Right atrium auricular region (tissue), 2 donors: ENCODE data around the gene GALNT18. TPM values are rescaled to one million over a fixed set of nuclear protein-coding genes. Genes with fewer than 3 reads are reported as not detected.

Experiments used
- DNase-seq: peaks from one replicate; pipeline ENCODE4 v3.0.0-alpha.2; 2019; ENCODE audit warnings: low spot score
- H3K27ac ChIP-seq, 2 donors: fragments of 200-600 bp; sonication (generic); 1 replicate in 1 of 2; 2 replicates in 1 of 2; pipeline ENCODE4 v1.5.1; 2016 to 2019
- H3K27me3 ChIP-seq, 2 donors: fragments of 200-600 bp; sonication (generic); one replicate each; pipeline versions ENCODE4 v1.5.1 to v1.6.0; 2017 to 2019
- H3K36me3 ChIP-seq: fragments of 200-600 bp; sonication (generic); one replicate; pipeline ENCODE4 v1.5.1; 2016
- H3K4me1 ChIP-seq, 2 donors: fragments of 200-600 bp; sonication (generic); one replicate each; pipeline versions ENCODE4 v1.5.1 to v1.6.0; 2017 to 2019
- H3K4me3 ChIP-seq, 2 donors: fragments of 200-600 bp; sonication (generic); 1 replicate in 1 of 2; 2 replicates in 1 of 2; pipeline ENCODE4 v1.5.1; 2017 to 2019; ENCODE audit warnings: mild to moderate bottlenecking in 1 of 2, moderate library complexity in 1 of 2
- H3K9me3 ChIP-seq, 2 donors: fragments of 200-600 bp; sonication (generic); one replicate each; pipeline ENCODE4 v1.5.1; 2019
- total RNA-seq, 2 donors: library from RNA; depleted of rRNA; stranded (reverse); fragments of >200 nt; gene quantifications; one replicate each; pipeline ENCODE4 v1.1.0, GENCODE V29; 2016
- TF ChIP-seq, protein P1 (sequence below), 2 donors: fragments of 200-600 bp; sonication (generic); IDR thresholded peaks; one replicate each; pipeline ENCODE4 v1.5.1; 2019; ENCODE audit warnings: antibody characterized with exemption in 2 of 2

GALNT18 gene
- total RNA-seq, 2 donors from 2014 or later: 22.2 to 26.8 TPM

DNA sequence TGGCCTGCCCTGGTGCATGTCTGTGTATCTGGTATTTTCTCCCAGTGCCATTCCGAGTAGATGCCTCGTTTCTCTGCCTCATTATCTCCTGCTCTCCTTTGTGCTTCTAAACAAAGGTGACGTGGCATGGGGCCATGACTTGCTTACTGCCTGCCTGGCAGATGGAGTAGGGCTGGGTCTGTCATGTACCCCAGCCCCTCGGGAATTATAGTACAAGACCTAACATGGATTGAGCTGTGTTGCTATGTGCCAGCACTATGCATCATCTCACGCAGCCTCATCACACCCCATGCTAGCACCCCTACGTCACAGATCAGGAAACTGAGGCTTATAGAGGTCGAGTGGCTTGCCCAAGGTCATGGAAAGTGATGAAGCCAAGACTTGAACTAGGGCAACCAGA is 88.1 kb downstream of the GALNT18 start:
- peaks cover 0 to 83% of the 10 kb centered on the region in 2 donors for H3K4me1 ChIP-seq
- H3K4me3 ChIP-seq: no peak overlapping the region
- no peak for DNase-seq
- no peak overlapping the region for H3K27ac ChIP-seq
- H3K27me3 ChIP-seq: no peaks in the 10 kb centered on the region
- no peaks in the 10 kb centered on the region for H3K36me3 ChIP-seq
- no peaks in the 10 kb centered on the region for H3K9me3 ChIP-seq
- TF ChIP-seq, protein P1, sequence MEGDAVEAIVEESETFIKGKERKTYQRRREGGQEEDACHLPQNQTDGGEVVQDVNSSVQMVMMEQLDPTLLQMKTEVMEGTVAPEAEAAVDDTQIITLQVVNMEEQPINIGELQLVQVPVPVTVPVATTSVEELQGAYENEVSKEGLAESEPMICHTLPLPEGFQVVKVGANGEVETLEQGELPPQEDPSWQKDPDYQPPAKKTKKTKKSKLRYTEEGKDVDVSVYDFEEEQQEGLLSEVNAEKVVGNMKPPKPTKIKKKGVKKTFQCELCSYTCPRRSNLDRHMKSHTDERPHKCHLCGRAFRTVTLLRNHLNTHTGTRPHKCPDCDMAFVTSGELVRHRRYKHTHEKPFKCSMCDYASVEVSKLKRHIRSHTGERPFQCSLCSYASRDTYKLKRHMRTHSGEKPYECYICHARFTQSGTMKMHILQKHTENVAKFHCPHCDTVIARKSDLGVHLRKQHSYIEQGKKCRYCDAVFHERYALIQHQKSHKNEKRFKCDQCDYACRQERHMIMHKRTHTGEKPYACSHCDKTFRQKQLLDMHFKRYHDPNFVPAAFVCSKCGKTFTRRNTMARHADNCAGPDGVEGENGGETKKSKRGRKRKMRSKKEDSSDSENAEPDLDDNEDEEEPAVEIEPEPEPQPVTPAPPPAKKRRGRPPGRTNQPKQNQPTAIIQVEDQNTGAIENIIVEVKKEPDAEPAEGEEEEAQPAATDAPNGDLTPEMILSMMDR (IDR thresholded peaks at IDR 0.05): no peak

DNA sequence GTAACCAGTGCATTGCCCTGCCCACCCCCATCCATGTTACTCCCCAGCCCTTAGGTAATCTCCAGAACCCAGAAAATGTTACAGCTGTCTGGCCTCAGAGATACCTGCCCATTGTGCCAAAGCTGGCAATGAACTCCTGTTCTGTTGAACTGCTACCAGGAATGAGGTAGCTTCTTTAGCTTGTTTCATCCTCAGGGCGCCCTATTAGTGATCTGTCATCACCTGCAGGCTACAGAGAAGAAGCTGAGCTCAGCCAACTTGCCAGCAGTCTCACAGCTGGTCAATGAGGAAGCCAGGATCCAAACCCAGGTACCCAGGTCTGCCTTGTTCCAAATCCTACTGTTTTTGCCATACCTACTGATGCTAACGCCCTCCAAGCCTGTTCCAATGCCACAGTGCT is 88.7 kb downstream of the GALNT18 start:
- TF ChIP-seq, protein P1 (IDR thresholded peaks at IDR 0.05): no peak
- DNase-seq: no peak
- Histone ChIP-seq H3K27ac (peak overlapping the region; percentile 43 to 72), H3K9me3 (no peaks in the 10 kb centered on the region), H3K36me3 (no peaks in the 10 kb centered on the region), H3K4me3 (no peak overlapping the region), H3K4me1 (peaks cover 0 to 76% of the 10 kb centered on the region in 2 donors), H3K27me3 (no peaks in the 10 kb centered on the region)

DNA sequence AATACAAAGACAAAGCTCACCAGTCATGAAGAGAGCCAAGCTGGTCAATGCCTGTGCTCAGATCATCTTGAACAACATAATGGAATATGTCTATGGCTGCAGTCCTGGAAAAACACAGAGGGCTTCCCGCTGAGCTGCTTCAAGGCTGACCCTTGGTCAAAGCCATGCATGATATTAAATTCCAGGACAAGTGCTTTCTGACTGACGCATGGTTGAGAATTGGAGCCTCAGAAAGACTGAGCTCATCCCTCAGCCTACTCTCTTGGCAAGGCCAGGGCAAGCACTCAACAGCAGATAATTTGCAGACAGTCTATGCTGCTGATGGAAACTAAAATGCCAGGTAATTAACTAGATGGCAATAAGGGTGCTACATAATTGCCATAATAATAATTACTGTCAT is 89.2 kb downstream of the GALNT18 start:
- Histone ChIP-seq H3K27ac (peak overlapping the region; percentile 43 to 72), H3K4me1 (peaks cover 0 to 71% of the 10 kb centered on the region in 2 donors), H3K27me3 (no peaks in the 10 kb centered on the region), H3K9me3 (no peaks in the 10 kb centered on the region), H3K4me3 (no peak overlapping the region), H3K36me3 (no peaks in the 10 kb centered on the region)
- TF ChIP-seq, protein P1 (IDR thresholded peaks at IDR 0.05): no peak
- no peak for DNase-seq

DNA sequence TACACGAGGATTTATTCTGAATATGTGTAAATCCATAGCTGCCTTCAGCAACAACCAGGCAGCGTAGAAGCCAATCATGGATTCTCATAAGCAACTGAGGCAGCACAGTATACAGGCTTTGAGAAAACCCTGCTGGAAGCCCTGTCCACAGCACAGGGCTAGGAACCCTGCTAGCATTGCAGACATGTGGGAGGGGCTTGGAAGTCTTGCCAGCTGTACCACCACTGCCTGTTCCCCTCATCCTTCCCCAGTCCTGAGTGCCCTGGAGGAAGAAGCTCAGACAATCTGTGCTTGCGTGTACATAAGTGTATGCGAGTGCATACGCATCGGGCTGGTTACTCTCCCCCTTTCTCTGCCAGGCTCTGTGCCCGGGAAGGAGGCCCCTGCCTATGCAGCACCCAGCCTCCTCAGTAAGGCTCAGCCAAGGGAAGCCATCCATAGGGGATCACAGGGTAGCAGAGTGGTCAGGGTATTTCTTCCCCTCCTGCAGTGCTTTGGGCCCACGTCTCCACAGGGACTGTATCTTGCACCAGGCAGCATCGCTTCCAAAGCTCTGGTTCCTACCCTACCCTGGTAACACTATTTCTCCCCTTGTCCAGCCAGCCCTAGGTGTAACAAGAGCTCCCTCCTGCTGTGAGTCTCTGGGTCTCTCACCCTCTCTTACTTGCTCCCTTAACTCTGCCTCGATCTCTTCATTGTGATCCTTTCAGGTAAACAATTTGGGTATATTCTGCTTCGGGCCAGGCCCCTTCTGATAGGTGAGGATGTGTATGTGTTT is 90.5 kb downstream of the GALNT18 start:
- Histone ChIP-seq H3K4me3 (no peak overlapping the region), H3K27me3 (no peaks in the 10 kb centered on the region), H3K27ac (no peak overlapping the region), H3K9me3 (no peaks in the 10 kb centered on the region), H3K36me3 (no peaks in the 10 kb centered on the region), H3K4me1 (peaks cover 0 to 63% of the 10 kb centered on the region in 2 donors)
- DNase-seq: no peak
- TF ChIP-seq, protein P1 (IDR thresholded peaks at IDR 0.05): no peak

DNA sequence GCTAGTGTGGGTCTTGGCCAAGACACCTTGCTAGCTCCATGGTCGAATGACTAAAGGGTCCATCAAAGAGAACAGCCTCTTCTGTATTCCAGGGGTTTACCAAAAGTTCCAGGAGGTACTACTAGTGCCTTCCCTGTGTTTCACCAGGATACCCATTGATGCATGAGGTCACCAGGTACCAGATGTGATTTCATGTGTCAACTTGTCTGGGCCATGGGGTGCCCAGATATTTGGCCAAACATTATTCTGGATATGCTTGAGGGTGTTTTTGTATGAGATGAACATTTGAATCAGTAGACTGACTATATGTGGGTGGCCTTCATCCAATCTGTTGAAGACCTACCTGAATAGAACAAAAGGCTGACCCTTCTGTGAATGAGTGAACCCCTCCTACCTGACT is 92.8 kb downstream of the GALNT18 start:
- Histone ChIP-seq H3K27me3 (no peaks in the 10 kb centered on the region), H3K4me3 (no peak overlapping the region), H3K27ac (no peak overlapping the region), H3K36me3 (no peaks in the 10 kb centered on the region), H3K9me3 (no peaks in the 10 kb centered on the region), H3K4me1 (peaks cover 0 to 42% of the 10 kb centered on the region in 2 donors)
- TF ChIP-seq, protein P1 (IDR thresholded peaks at IDR 0.05): no peak
- no peak for DNase-seq

DNA sequence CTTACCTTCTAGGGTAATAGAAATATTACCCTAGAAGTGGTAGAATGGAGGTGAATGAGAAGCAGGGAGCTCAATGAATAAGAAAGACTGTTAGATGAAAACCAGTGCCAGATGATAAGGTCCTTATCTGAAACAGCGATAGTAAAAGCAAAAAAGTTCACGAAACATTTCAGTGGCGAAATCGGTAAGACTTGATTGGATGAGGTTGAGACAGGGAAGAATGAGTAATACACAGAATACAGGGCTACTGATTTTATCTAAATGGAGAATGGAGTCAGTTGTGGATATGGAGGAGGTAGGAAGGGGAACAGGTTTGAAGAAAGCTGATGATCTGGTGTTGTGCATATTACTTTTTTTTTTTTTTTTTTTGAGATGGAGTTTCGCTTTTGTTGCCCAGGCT is 96.5 kb downstream of the GALNT18 start:
- Histone ChIP-seq H3K4me3 (no peak overlapping the region), H3K4me1 (peaks cover 0 to 22% of the 10 kb centered on the region in 2 donors), H3K27ac (no peak overlapping the region), H3K9me3 (no peaks in the 10 kb centered on the region), H3K27me3 (no peaks in the 10 kb centered on the region), H3K36me3 (no peaks in the 10 kb centered on the region)
- DNase-seq: no peak
- TF ChIP-seq, protein P1 (IDR thresholded peaks at IDR 0.05): no peak
